ENCODE measurements around the gene TBCC.
"Not testable (repeated sequence)": the region's sequence is repeated elsewhere in the genome, so short reads cannot be mapped to it uniquely, and the experiment has no call there.

TBCC gene

DNA sequence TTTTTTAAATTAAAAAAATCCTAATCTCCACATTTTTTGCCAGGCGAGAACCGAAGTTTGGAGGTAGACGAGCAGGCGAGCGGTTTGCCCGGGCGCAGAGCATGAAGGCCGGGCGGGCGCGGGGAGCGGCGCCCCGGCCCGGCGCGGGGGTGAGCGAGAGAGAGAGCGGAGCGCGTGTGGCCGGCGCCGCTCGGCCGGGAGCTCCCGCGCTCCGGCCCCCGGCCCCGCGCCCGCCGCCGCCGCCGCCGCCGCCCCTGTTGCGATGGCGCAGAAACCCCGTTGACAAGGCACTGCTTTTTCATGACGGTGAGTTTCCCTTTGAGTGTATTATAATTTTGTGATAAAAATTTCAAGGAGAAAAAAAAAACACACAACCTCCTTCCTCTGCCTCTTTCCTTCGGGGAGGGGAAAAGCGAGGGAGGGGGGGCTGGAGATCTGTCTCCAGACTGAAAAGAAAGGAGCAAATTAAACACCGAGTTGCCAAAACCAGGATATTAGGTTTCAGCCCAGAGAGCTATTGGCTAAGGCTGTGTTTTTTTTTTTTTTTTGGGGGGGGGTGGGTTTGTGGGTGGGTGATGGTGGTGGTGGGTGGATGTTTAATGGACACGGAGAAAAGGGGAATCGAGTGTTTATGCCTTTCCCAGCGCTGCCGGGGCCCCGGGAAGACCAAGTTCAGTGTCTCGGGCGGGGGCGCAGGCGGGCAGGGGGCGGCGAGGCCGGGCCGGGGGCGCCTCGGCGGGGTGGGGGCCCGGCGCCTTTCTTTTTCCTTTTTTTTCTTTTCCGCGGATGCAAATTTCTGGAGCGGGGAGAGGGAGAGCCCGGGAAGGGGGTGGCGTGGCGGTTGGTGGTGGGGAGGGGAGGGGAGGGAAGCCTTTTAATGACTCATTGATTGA is 36.1 kb upstream of the TBCC start, which contains the start of gene BICRAL:
Gene BICRAL (plus strand): TSS at position 257 of the 893 bp plus-strand sequence. CDS start 39,971 bp downstream, outside the sequence.
- no peaks in the 10 kb centered on the region for H3K27me3 Mint-ChIP-seq
- H3K4me1 Mint-ChIP-seq: peaks cover 30% of the 10 kb centered on the region
- DNase-seq (ENCODE audit: low spot score in 2 of 2) (peak; percentile 56 to 67), ATAC-seq (replicated peaks; ENCODE audit: extremely low read depth, poor library complexity, severe bottlenecking) (peak; percentile 12)
- H3K36me3 Mint-ChIP-seq (ENCODE audit: insufficient read depth): peaks cover 39% of the 10 kb centered on the region
- no peak within 1 kb of the TSS for H3K27ac Mint-ChIP-seq (ENCODE audit: low read depth)
- H3K9me3 Mint-ChIP-seq: no peaks in the 10 kb centered on the region
- no peak within 1 kb of the TSS for H3K4me3 Mint-ChIP-seq

DNA sequence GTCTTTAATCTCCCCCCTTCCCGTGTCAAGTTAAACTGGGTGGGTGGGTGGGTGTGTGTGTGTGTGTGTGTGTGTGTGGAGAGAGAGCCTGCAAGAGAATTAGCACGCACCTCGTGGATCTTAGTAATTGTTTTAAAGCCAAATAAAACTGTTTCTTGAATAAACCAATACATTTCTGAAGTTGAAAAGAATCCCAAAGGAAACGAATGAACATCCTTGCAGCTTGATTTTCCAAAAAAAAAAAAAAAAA is 35.6 kb upstream of the TBCC start:
- Mint-ChIP-seq H3K4me3 (no peak overlapping the region), H3K27me3 (no peaks in the 10 kb centered on the region), H3K9me3 (no peaks in the 10 kb centered on the region), H3K27ac (ENCODE audit: low read depth) (no peak overlapping the region), H3K4me1 (peaks cover 35% of the 10 kb centered on the region), H3K36me3 (ENCODE audit: insufficient read depth) (peaks cover 39% of the 10 kb centered on the region)
- ATAC-seq (replicated peaks; ENCODE audit: extremely low read depth, poor library complexity, severe bottlenecking): no peak
- no peak for DNase-seq (ENCODE audit: low spot score in 2 of 2)

DNA sequence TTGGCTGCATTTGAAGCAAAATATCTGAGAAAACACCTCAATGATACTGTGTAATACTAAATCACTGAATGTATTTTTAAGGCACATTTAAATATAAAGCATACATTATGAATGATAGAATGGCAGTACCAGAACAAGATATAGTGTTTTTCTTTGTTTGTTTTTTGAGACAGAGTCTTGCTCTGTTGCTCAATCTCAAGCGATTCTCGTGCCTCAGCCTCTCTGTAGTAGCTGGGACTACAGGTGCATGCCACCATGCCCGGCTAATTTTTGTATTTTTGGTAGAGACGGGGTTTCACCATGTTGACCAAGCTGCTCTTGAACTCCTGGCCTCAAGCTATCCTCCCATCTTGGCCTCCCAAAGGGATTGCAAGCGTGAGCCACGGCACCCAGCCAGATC is 33.6 kb upstream of the TBCC start:
- no peak for DNase-seq (ENCODE audit: low spot score in 2 of 2)
- ATAC-seq (replicated peaks; ENCODE audit: extremely low read depth, poor library complexity, severe bottlenecking): no peak
- H3K4me1 Mint-ChIP-seq: peaks cover 40% of the 10 kb centered on the region
- no peak overlapping the region for H3K4me3 Mint-ChIP-seq
- peaks cover 42% of the 10 kb centered on the region for H3K36me3 Mint-ChIP-seq (ENCODE audit: insufficient read depth)
- H3K27me3 Mint-ChIP-seq: no peaks in the 10 kb centered on the region
- no peaks in the 10 kb centered on the region for H3K9me3 Mint-ChIP-seq
- H3K27ac Mint-ChIP-seq (ENCODE audit: low read depth): no peak overlapping the region

DNA sequence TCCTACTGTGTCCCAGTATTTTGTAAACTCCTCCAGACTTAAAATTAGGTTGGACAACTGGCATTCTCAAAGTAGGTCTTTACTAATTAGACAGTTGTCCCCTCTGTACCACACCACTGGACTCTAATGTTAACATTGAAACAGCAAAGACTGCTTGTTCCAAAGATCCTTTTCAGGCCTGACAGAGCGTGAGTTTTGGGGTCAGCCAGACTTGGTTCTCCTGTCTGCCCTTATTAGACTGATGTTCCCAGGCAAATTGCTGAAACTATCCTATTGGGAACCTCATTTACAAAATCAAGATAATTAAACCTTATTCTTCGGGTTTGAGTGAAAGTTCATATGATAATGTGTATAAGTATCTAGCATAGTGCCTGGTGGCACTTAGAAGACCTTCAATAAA is 32.2 kb upstream of the TBCC start:
- Mint-ChIP-seq H3K4me3 (no peak overlapping the region), H3K27me3 (no peaks in the 10 kb centered on the region), H3K27ac (ENCODE audit: low read depth) (no peak overlapping the region), H3K4me1 (peaks cover 44% of the 10 kb centered on the region), H3K9me3 (no peaks in the 10 kb centered on the region), H3K36me3 (ENCODE audit: insufficient read depth) (peaks cover 28% of the 10 kb centered on the region)
- DNase-seq (ENCODE audit: low spot score in 2 of 2) (no peak), ATAC-seq (replicated peaks; ENCODE audit: extremely low read depth, poor library complexity, severe bottlenecking) (no peak)

DNA sequence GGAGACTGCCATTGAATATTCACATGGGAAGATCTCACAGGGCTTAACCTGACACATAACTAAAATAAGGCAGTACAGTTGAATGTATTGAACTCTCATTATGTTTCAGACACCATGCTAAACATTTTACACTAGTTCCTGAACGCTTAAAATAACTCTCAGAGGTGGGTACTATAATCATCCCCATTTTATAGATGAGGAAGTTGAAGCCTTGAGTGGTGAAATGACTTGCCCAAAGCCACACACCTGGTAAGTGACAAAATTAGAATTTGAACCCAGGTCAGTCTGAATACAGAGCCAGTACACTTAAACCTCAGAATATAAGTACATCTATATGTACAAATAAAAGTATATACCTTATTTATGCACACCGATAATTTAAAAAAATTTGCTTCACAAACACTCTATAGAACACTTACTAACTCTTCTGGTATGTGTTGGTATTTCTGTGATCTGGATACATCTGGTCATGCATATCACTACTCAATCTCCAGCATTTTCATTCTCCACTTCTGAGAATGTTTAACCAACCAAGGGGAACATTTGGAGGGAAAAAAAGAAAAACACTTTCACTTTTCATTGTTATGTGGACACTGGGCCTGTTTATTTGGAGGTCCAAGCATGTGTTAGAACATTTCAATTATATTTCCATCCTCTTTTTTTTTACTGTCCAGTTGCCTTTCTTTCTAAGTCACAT is 31.4 kb upstream of the TBCC start:
- no peaks in the 10 kb centered on the region for H3K27me3 Mint-ChIP-seq
- ATAC-seq (replicated peaks; ENCODE audit: extremely low read depth, poor library complexity, severe bottlenecking) (no peak), DNase-seq (ENCODE audit: low spot score in 2 of 2) (no peak)
- H3K36me3 Mint-ChIP-seq (ENCODE audit: insufficient read depth): peaks cover 21% of the 10 kb centered on the region
- H3K9me3 Mint-ChIP-seq: no peaks in the 10 kb centered on the region
- peak overlapping the region; percentile 29 for H3K27ac Mint-ChIP-seq (ENCODE audit: low read depth)
- no peak overlapping the region for H3K4me3 Mint-ChIP-seq
- peaks cover 50% of the 10 kb centered on the region for H3K4me1 Mint-ChIP-seq

DNA sequence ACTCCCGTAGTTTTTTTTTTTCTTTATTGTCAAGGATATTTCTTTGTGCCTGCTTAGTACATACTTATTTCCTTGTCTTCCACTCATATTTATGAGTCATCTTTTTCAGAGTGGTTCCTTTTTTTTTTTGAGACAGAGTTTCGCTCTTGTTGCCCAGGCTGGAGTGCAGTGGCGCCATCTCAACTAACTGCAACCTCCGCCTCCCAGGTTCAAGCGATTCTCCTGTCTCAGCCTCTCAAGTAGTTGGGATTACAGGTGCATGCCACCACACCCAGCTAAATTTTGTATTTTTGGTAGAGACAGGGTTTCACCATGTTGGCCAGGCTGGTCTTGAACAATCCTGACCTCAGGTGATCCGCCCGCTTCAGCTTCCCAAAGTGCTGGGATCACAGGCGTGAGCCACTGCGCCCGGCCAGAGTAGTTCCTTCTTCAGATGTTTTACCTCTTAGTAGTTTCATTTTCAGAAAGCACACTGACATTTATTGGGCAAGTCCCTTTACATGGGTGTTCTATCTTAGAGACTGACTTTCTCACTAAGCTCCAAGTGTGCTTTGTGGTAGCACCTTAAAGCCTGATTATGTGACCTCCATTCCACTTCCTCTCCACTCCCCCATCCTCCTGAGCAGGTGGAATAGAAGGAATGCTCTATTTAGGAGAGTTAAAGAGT is 29.1 kb upstream of the TBCC start:
- Mint-ChIP-seq H3K27ac (ENCODE audit: low read depth) (peak overlapping the region; percentile 96), H3K36me3 (ENCODE audit: insufficient read depth) (peaks cover 25% of the 10 kb centered on the region), H3K4me1 (peaks cover 59% of the 10 kb centered on the region), H3K4me3 (peak overlapping the region; percentile 76)
- DNase-seq (ENCODE audit: low spot score in 2 of 2) (peak in 1 of 2 donors; percentile 36), ATAC-seq (replicated peaks; ENCODE audit: extremely low read depth, poor library complexity, severe bottlenecking) (peak; percentile 11)
- H3K27me3 Mint-ChIP-seq, H3K9me3 Mint-ChIP-seq: not testable (repeated sequence)

DNA sequence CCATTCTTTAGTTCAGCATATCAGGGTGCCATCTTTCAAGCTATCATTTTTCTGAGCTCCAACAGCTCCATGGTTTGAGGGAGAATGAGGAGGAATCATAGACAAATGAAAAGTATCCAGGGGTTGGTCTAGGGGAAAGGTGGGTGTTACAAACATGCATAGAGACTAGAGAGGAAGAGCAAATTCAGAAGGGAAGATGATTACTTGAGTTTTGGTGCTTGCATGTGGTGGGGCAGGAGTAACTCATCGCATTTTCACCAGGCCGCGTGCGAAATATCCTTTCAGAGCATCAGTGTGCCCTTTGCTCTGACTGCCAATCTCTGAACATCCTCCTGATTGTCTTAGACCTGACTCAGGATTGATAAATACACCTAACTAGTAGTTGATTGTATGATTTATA is 28.3 kb upstream of the TBCC start:
- no peaks in the 10 kb centered on the region for H3K9me3 Mint-ChIP-seq
- peak overlapping the region; percentile 76 for H3K4me3 Mint-ChIP-seq
- H3K4me1 Mint-ChIP-seq: peaks cover 63% of the 10 kb centered on the region
- no peaks in the 10 kb centered on the region for H3K27me3 Mint-ChIP-seq
- DNase-seq (ENCODE audit: low spot score in 2 of 2) (no peak), ATAC-seq (replicated peaks; ENCODE audit: extremely low read depth, poor library complexity, severe bottlenecking) (no peak)
- peaks cover 25% of the 10 kb centered on the region for H3K36me3 Mint-ChIP-seq (ENCODE audit: insufficient read depth)
- peak overlapping the region; percentile 96 for H3K27ac Mint-ChIP-seq (ENCODE audit: low read depth)

DNA sequence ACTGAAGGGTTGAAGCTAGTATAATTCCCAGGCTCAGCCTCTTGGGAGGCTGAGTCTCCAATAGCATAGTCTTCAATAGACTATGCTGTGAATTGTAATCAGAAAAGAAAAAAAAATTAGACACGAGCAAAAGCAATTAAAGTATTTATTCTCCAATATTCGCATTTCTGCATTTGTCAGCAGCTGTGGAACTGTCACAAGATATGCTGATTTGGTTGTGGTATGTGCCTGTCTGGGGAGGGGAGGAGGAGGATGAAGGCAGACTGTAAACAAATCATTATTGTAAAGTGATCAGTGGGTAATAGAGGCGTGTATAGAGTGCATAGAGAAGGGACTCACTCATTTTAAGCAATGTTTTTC is 25.8 kb upstream of the TBCC start:
- H3K27me3 Mint-ChIP-seq: no peaks in the 10 kb centered on the region
- H3K9me3 Mint-ChIP-seq: no peaks in the 10 kb centered on the region
- ATAC-seq (replicated peaks; ENCODE audit: extremely low read depth, poor library complexity, severe bottlenecking): peak; percentile 53
- H3K4me3 Mint-ChIP-seq: peak overlapping the region; percentile 74
- DNase-seq (ENCODE audit: low spot score in 2 of 2): peak in 1 of 2 donors; percentile 50
- peaks cover 25% of the 10 kb centered on the region for H3K36me3 Mint-ChIP-seq (ENCODE audit: insufficient read depth)
- peak overlapping the region; percentile 100 for H3K27ac Mint-ChIP-seq (ENCODE audit: low read depth)
- peaks cover 73% of the 10 kb centered on the region for H3K4me1 Mint-ChIP-seq

DNA sequence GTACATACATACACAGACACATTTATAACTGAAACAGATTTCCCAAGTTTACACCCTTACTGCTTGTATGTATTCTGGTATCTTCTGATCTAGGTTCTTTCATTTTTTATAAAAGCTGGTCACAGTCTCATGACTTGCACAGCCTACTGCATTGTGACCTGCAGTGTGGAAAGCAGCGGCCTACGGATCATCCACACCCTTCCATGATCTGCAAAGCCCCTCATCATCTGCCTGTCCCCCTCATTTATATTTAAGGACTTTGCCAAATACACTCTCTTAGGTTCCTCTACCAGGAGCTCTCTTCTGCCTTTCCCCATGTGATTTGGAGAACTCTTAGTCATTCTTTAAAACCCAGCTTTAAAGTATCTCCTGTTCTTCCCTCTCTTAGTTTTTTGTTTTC is 23.9 kb upstream of the TBCC start:
- peaks cover 76% of the 10 kb centered on the region for H3K4me1 Mint-ChIP-seq
- peaks cover 19% of the 10 kb centered on the region for H3K36me3 Mint-ChIP-seq (ENCODE audit: insufficient read depth)
- H3K4me3 Mint-ChIP-seq: no peak overlapping the region

DNA sequence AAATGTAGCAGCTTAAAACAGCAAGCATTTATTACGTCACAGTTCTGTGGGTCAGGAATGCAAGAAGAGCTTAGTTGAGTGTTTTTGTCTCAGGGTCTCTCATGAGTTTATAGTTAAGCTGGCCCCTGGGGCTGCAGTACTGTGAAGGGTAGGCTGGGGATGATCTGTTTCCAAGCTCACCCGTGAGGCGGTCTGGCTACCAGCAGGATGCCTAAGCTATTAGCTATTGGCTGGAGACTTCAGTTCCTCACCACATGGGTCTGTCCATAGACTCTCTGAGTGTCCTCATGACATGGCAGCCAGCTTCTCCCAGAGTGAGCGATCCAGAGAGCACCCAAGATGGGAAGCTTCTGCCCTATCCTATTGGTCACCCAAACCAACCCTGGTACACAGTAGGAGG is 23.1 kb upstream of the TBCC start:
- DNase-seq (ENCODE audit: low spot score in 2 of 2) (no peak), ATAC-seq (replicated peaks; ENCODE audit: extremely low read depth, poor library complexity, severe bottlenecking) (no peak)
- H3K4me3 Mint-ChIP-seq: no peak overlapping the region
- peaks cover 17% of the 10 kb centered on the region for H3K36me3 Mint-ChIP-seq (ENCODE audit: insufficient read depth)
- no peaks in the 10 kb centered on the region for H3K9me3 Mint-ChIP-seq
- peak overlapping the region; percentile 100 for H3K27ac Mint-ChIP-seq (ENCODE audit: low read depth)
- no peaks in the 10 kb centered on the region for H3K27me3 Mint-ChIP-seq
- peaks cover 68% of the 10 kb centered on the region for H3K4me1 Mint-ChIP-seq

More for the DNA sequence above, 23.9 kb upstream of the TBCC start:
- Mint-ChIP-seq H3K27ac (ENCODE audit: low read depth) (peak overlapping the region; percentile 100), H3K9me3 (no peaks in the 10 kb centered on the region), H3K27me3 (no peaks in the 10 kb centered on the region)
- DNase-seq (ENCODE audit: low spot score in 2 of 2) (no peak), ATAC-seq (replicated peaks; ENCODE audit: extremely low read depth, poor library complexity, severe bottlenecking) (no peak)

DNA sequence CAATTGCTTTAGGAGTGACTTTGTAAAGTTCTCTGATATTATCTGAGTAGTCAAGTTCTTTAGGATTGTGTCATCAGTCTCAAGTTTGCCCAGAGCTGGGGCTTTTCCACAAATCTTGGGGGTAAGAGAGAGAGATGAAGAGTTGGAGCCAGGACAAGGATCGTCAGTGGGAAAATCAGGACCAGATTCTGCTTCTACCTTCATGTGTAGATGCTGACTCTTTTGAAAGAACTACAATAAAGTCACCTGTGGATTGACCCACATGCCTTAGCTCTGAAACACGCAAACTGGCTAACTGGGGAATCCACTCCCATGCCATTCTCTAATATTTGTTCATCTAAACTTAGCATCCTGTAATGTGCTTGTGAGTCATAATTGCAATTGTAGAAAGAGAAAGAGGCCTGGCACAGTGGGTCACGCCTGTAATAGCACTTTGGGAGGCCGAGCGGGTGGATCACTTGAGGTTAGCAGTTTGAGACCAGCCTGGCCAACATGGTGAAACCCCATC is 20.3 kb upstream of the TBCC start:
- no peak overlapping the region for H3K4me3 Mint-ChIP-seq
- H3K4me1 Mint-ChIP-seq: peaks cover 48% of the 10 kb centered on the region
- no peaks in the 10 kb centered on the region for H3K9me3 Mint-ChIP-seq
- ATAC-seq (replicated peaks; ENCODE audit: extremely low read depth, poor library complexity, severe bottlenecking): no peak
- no peaks in the 10 kb centered on the region for H3K27me3 Mint-ChIP-seq
- no peak for DNase-seq (ENCODE audit: low spot score in 2 of 2)
- peak overlapping the region; percentile 67 for H3K27ac Mint-ChIP-seq (ENCODE audit: low read depth)
- peaks cover 9% of the 10 kb centered on the region for H3K36me3 Mint-ChIP-seq (ENCODE audit: insufficient read depth)

DNA sequence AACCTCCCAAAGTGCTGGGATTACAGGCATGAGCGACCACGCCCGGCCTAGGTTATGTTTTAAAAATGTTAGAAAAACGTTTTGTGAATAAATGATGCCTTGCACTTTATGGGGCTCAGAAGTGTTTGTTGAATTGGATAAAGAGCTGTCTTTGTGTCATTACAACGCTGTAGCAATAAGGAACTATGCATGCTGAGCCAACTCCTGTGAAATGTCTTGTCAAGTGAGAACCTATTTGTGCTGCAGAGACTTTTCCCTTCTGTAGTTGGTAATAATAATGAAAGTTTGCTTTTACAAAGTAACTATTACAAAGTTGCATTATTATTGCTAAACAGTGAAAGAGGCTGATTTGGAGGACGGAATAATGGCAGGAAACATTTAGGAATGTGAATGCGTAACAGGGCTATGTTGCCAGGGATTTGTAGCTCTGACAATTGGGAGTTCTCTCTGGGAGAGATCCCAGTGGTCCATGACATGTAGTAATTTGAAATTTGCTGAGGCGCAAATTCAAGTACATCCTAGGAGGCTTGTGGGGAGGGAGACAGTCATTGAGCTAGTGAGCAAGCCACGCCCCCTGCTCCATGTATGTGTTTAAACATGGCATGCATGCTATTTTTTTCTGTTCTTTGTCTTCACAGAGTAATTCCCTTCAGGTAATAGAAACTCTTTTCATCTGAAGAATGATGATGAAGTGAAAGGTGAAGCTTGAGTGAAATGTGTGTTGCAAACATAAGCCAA is 19.2 kb upstream of the TBCC start:
- Mint-ChIP-seq H3K4me1 (peaks cover 39% of the 10 kb centered on the region), H3K9me3 (no peaks in the 10 kb centered on the region), H3K27ac (ENCODE audit: low read depth) (no peak overlapping the region), H3K36me3 (ENCODE audit: insufficient read depth) (no peaks in the 10 kb centered on the region), H3K27me3 (no peaks in the 10 kb centered on the region), H3K4me3 (no peak overlapping the region)
- DNase-seq (ENCODE audit: low spot score in 2 of 2) (no peak), ATAC-seq (replicated peaks; ENCODE audit: extremely low read depth, poor library complexity, severe bottlenecking) (no peak)
